HCT116 (cell line): ENCODE results near the gene OSGIN1. TPM values are rescaled to one million over a fixed set of nuclear protein-coding genes. Genes with fewer than 3 reads are reported as not detected.

ENCODE experiments used
- ATAC-seq: fragments of 200-7000 bp; cut with Tn5 transposase; 2 replicates; pipeline ENCODE4 v1.9.1; 2020; ENCODE audit warnings: mild to moderate bottlenecking, moderate library complexity
- BruUV-seq: library from RNA; stranded (reverse); fragments of 400-500 nt; replicated peaks from 2 replicates; lab custom pipeline; 2021; lab: Mats Ljungman, UMichigan
- CTCF ChIA-PET: fragments of 300-600 bp; sonication (Branson Sonifier 250); formaldehyde crosslinking; loops from one replicate; lab custom pipeline; 2021; ENCODE audit warnings: antibody characterized with exemption; lab: Charles Lee
- POLR2A ChIA-PET: fragments of 300-600, 350-600 bp; sonication (Branson Sonifier 250); formaldehyde crosslinking; loops from one replicate; lab custom pipeline; 2021; ENCODE audit warnings: antibody characterized with exemption; lab: Charles Lee
- RAD21 ChIA-PET, 2 experiments: fragments of 300-600 bp; sonication (Branson Sonifier 250); formaldehyde crosslinking; loops; one replicate each; lab custom pipeline; 2023; ENCODE audit warnings: low total read pairs in 2 of 2; ENCODE audit not compliant: uncharacterized antibody in 2 of 2, unreplicated experiment in 2 of 2, low non-redundant PET in 1 of 2; lab: Charles Lee
- DNase-seq: peaks from one replicate; pipeline ENCODE4 v3.0.0-alpha.2; 2010; ENCODE audit warnings: low read depth, low spot score
- H2AFZ ChIP-seq: fragments of 200-600 bp; shearing (Covaris generic), sonication (generic); 2 replicates; pipeline ENCODE4 v1.6.1; 2017; ENCODE audit warnings: low read depth, mixed run types, mixed read lengths, antibody characterized with exemption, low read length; ENCODE audit not compliant: poor library complexity, severe bottlenecking
- H3K27ac ChIP-seq: 2 replicates; pipeline ENCODE4 v1.5.1; 2012; ENCODE audit warnings: low read depth, low read length
- H3K27me3 ChIP-seq: fragments of 200-600 bp; sonication (generic); 2 replicates; pipeline ENCODE4 v1.6.1; 2016; ENCODE audit warnings: mixed run types, low read length, mixed read lengths; ENCODE audit not compliant: insufficient read depth
- H3K36me3 ChIP-seq, 2 experiments: fragments of 200-500 bp in 1 of 2; fragments of 200-600 bp in 1 of 2; sonication (Bioruptor generic) in 1 of 2; sonication (generic) in 1 of 2; 2 replicates each; pipeline versions ENCODE4 v1.5.1 to v1.6.1; 2014 to 2016; ENCODE audit warnings: low read length in 2 of 2, inconsistent platforms in 1 of 2, mixed read lengths in 1 of 2, mixed run types in 1 of 2; ENCODE audit not compliant: insufficient read depth in 2 of 2, control insufficient read depth in 1 of 2
- H3K4me1 ChIP-seq, 2 experiments: fragments of 200-600 bp in 1 of 2; sonication (generic) in 1 of 2; 2 replicates each; pipeline versions ENCODE4 v1.5.1 to v1.6.1; 2012 to 2017; ENCODE audit warnings: low read length in 2 of 2, inconsistent platforms in 1 of 2, mild to moderate bottlenecking in 1 of 2, mixed read lengths in 1 of 2, mixed run types in 1 of 2, moderate library complexity in 1 of 2; ENCODE audit not compliant: insufficient read depth in 2 of 2, control insufficient read depth in 1 of 2
- H3K4me2 ChIP-seq: fragments of 200-600 bp; sonication (generic); 2 replicates; pipeline ENCODE4 v1.6.1; 2017; ENCODE audit warnings: mixed run types, low read length, mixed read lengths
- H3K4me3 ChIP-seq, 2 experiments: fragments of 200-600 bp in 1 of 2; sonication (generic) in 1 of 2; replicated peaks in 1 of 2; 2 replicates each; pipeline ENCODE4 v1.5.1; 2011 to 2016; ENCODE audit warnings: low read length in 2 of 2, control low read depth in 1 of 2, low read depth in 1 of 2, mild to moderate bottlenecking in 1 of 2, mixed read lengths in 1 of 2, mixed run types in 1 of 2
- H3K79me2 ChIP-seq: fragments of 200-600 bp; sonication (generic); 2 replicates; pipeline ENCODE4 v1.6.1; 2017; ENCODE audit warnings: mild to moderate bottlenecking, mixed run types, low read length, moderate library complexity, mixed read lengths; ENCODE audit not compliant: insufficient read depth
- H3K9ac ChIP-seq: fragments of 200-600 bp; sonication (generic); 2 replicates; pipeline ENCODE4 v1.6.1; 2016; ENCODE audit warnings: low read length, mixed read lengths
- H3K9me2 ChIP-seq: fragments of 200-600 bp; sonication (generic), shearing (Covaris generic); 2 replicates; pipeline ENCODE4 v1.6.1; 2017; ENCODE audit warnings: mixed run types, mild to moderate bottlenecking, moderate library complexity; ENCODE audit not compliant: insufficient read depth
- H3K9me3 ChIP-seq, 2 experiments: fragments of 200-500 bp in 1 of 2; fragments of 200-600 bp in 1 of 2; sonication (Bioruptor generic) in 1 of 2; sonication (generic) in 1 of 2; 2 replicates each; pipeline ENCODE4 v1.6.1; 2014 to 2017; ENCODE audit warnings: low read length in 2 of 2, mixed read lengths in 2 of 2, inconsistent platforms in 1 of 2, low read depth in 1 of 2, mild to moderate bottlenecking in 1 of 2, mixed run types in 1 of 2, moderate library complexity in 1 of 2; ENCODE audit not compliant: control insufficient read depth in 1 of 2, insufficient read depth in 1 of 2
- H4K20me1 ChIP-seq: fragments of 200-600 bp; sonication (generic), shearing (Covaris generic); 2 replicates; pipeline ENCODE4 v1.6.1; 2017; ENCODE audit warnings: mixed run types, mild to moderate bottlenecking, moderate library complexity; ENCODE audit not compliant: insufficient read depth
- CBX3 ChIP-seq: IDR thresholded peaks from 2 replicates; pipeline ENCODE4 v1.6.1; 2012; ENCODE audit warnings: low read depth
- CEBPB ChIP-seq: IDR thresholded peaks from 2 replicates; pipeline ENCODE4 v1.6.1; 2012; ENCODE audit warnings: low read depth
- EGR1 ChIP-seq: IDR thresholded peaks from 2 replicates; pipeline ENCODE4 v1.6.1; 2012; ENCODE audit warnings: low read depth
- ELF1 ChIP-seq: IDR thresholded peaks from 2 replicates; pipeline ENCODE4 v1.6.1; 2012; ENCODE audit warnings: low read depth, borderline replicate concordance
- EZH2 ChIP-seq: fragments of 200-600 bp; sonication (generic); IDR thresholded peaks from 2 replicates; pipeline ENCODE4 v1.6.1; 2017; ENCODE audit warnings: antibody characterized with exemption, mixed run types
- EZH2phosphoT487 ChIP-seq: fragments of 200-600 bp; IDR thresholded peaks from 2 replicates; pipeline ENCODE4 v1.6.1; 2018; ENCODE audit warnings: antibody characterized with exemption, borderline replicate concordance
- FOSL1 ChIP-seq: IDR thresholded peaks from 2 replicates; pipeline ENCODE4 v1.6.1; 2012; ENCODE audit warnings: low read depth
- POLR2AphosphoS5 ChIP-seq: IDR thresholded peaks from 2 replicates; pipeline ENCODE4 v1.6.1; 2011; ENCODE audit warnings: mild to moderate bottlenecking, low read depth, low read length, moderate library complexity
- YY1 ChIP-seq: IDR thresholded peaks from 2 replicates; pipeline ENCODE4 v1.6.1; 2011; ENCODE audit warnings: low read length, low read depth, moderate library complexity, mild to moderate bottlenecking; ENCODE audit not compliant: insufficient replicate concordance; ENCODE audit errors: extremely low read depth
- ZFX ChIP-seq: fragments of 450-650 bp; IDR thresholded peaks from 2 replicates; pipeline ENCODE4 v1.6.1; 2017
- intact Hi-C: fragments of 100-400 bp; cut with micrococcal nuclease; formaldehyde crosslinking; loops from 2 replicates; pipeline ENCODE4 v1.10.0; 2022
- total RNA-seq: library from RNA; stranded (reverse); gene quantifications from one replicate; pipeline ENCODE4 v1.2.1, GENCODE V29; 2021; ENCODE audit not compliant: unreplicated experiment
- TF ChIP-seq, protein P1 (sequence below): IDR thresholded peaks from 2 replicates; pipeline ENCODE4 v1.6.1; 2012
- TF ChIP-seq, protein P2 (sequence below), 3 experiments: fragments of 200-600 bp in 1 of 3; sonication (generic) in 1 of 3; IDR thresholded peaks in 2 of 3; conservative IDR thresholded peaks in 1 of 3; 2 replicates each; pipeline ENCODE4 v1.5.1; 2012 to 2017; ENCODE audit warnings: low read depth in 2 of 3, low read length in 2 of 3, antibody characterized with exemption in 1 of 3, borderline replicate concordance in 1 of 3, control low read depth in 1 of 3, mild to moderate bottlenecking in 1 of 3, mixed read lengths in 1 of 3, mixed run types in 1 of 3, moderate library complexity in 1 of 3; ENCODE audit not compliant: insufficient read depth in 1 of 3

Gene OSGIN1
- total RNA-seq, 1 experiment from 2014 or later, result 19.8 TPM

DNA sequence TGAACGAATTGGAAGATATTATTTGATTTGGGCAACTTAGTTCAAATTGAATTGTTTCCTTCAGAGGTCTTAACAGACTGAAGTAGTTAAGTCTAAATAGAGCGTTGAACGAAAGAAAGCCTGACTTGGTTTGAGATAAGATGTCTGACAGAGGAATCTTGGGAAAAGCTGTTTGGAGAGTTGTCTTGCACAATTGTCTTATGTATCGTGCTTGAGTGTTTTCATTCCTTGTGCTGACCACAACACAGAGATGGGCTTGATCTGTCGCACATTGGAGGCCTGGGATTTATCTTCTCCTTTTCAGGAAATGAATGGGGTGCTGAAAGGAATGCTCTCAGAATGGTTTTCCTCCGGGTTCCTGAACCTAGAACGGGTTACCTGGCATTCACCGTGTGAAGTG, 46.4 kb upstream of the OSGIN1 start:
- no TSS peak for BruUV-seq

More for the DNA sequence above, 46.4 kb upstream of the OSGIN1 start:
- H3K9me2 ChIP-seq, result no peaks in the 10 kb centered on the region
- H2AFZ ChIP-seq, result no peak overlapping the region
- ChIA-PET CTCF (no interaction called here), POLR2A (no interaction called here), RAD21 (no interaction called here)
- H3K36me3 ChIP-seq, result 0 out of 4 replicates have a peak, but pooled peaks cover 0 to 4% of the 10 kb centered on the region in 2 experiments
- no peak overlapping the region for H3K27ac ChIP-seq
- H3K9ac ChIP-seq, result no peak overlapping the region
- no peaks in the 10 kb centered on the region for H3K79me2 ChIP-seq
- H3K27me3 ChIP-seq, result no peaks in the 10 kb centered on the region
- H3K4me2 ChIP-seq, result no peak overlapping the region
- no peaks in the 10 kb centered on the region for H4K20me1 ChIP-seq
- TF ChIP-seq CBX3 (no peak), YY1 (no peak), POLR2AphosphoS5 (no peak), ZFX (no peak), EGR1 (no peak), CEBPB (no peak), FOSL1 (no peak), EZH2 (no peak), EZH2phosphoT487 (no peak), ELF1 (no peak)
- TF ChIP-seq, protein P1, sequence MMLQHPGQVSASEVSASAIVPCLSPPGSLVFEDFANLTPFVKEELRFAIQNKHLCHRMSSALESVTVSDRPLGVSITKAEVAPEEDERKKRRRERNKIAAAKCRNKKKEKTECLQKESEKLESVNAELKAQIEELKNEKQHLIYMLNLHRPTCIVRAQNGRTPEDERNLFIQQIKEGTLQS, result no peak
- TF ChIP-seq, protein P2, sequence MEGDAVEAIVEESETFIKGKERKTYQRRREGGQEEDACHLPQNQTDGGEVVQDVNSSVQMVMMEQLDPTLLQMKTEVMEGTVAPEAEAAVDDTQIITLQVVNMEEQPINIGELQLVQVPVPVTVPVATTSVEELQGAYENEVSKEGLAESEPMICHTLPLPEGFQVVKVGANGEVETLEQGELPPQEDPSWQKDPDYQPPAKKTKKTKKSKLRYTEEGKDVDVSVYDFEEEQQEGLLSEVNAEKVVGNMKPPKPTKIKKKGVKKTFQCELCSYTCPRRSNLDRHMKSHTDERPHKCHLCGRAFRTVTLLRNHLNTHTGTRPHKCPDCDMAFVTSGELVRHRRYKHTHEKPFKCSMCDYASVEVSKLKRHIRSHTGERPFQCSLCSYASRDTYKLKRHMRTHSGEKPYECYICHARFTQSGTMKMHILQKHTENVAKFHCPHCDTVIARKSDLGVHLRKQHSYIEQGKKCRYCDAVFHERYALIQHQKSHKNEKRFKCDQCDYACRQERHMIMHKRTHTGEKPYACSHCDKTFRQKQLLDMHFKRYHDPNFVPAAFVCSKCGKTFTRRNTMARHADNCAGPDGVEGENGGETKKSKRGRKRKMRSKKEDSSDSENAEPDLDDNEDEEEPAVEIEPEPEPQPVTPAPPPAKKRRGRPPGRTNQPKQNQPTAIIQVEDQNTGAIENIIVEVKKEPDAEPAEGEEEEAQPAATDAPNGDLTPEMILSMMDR (IDR thresholded peaks at IDR 0.05 in 2 of 3, conservative IDR thresholded peaks at IDR 0.05 in 1 of 3; ENCODE audit: borderline replicate concordance in 1 of 3, insufficient read depth in 1 of 3, low read depth in 2 of 3, low read length in 2 of 3), result no peak
- DNase-seq (no peak), ATAC-seq (no peak)
- H3K4me3 ChIP-seq, result no peak overlapping the region
- H3K4me1 ChIP-seq, result no peaks in the 10 kb centered on the region
- H3K9me3 ChIP-seq, result no peaks in the 10 kb centered on the region
- intact Hi-C loops, result no loop called here
